Neuronal stem cell (in vitro differentiated cells): ENCODE data around the gene AQP2.

ENCODE experiments used
- DNase-seq: peaks from one replicate; pipeline ENCODE4 v3.0.0-alpha.2; 2013; ENCODE audit warnings: low spot score
- H2AFZ ChIP-seq: one replicate; pipeline ENCODE4 v1.6.1; 2013; ENCODE audit warnings: mild to moderate bottlenecking, low read length, inconsistent platforms
- H2AK5ac ChIP-seq: 2 replicates; pipeline ENCODE4 v1.6.1; 2013; ENCODE audit warnings: low read depth, mild to moderate bottlenecking, inconsistent platforms, low read length, moderate library complexity, mixed read lengths
- H2BK120ac ChIP-seq: 2 replicates; pipeline ENCODE4 v1.6.1; 2013; ENCODE audit warnings: low read depth, mild to moderate bottlenecking, inconsistent platforms, low read length, moderate library complexity, mixed read lengths
- H2BK12ac ChIP-seq: one replicate; pipeline ENCODE4 v1.6.1; 2013; ENCODE audit warnings: low read length, inconsistent platforms
- H2BK15ac ChIP-seq: 2 replicates; pipeline ENCODE4 v1.6.1; 2013; ENCODE audit warnings: mild to moderate bottlenecking, low read length, inconsistent platforms, mixed read lengths
- H2BK5ac ChIP-seq: one replicate; pipeline ENCODE4 v1.6.1; 2013; ENCODE audit warnings: inconsistent platforms, mild to moderate bottlenecking, low read length, moderate library complexity
- H3K14ac ChIP-seq: one replicate; pipeline ENCODE4 v1.6.1; 2013; ENCODE audit warnings: low read length, inconsistent platforms
- H3K18ac ChIP-seq: 2 replicates; pipeline ENCODE4 v1.6.1; 2013; ENCODE audit warnings: low read length, inconsistent platforms
- H3K23ac ChIP-seq: 2 replicates; pipeline ENCODE4 v1.6.1; 2013; ENCODE audit warnings: low read depth, mild to moderate bottlenecking, mixed read lengths, low read length, inconsistent platforms; ENCODE audit not compliant: poor library complexity
- H3K27ac ChIP-seq: replicated peaks from 3 replicates; pipeline ENCODE4 v1.5.1; 2013; ENCODE audit warnings: low read length, inconsistent platforms
- H3K27me3 ChIP-seq, 3 experiments: 2 replicates each; pipeline ENCODE4 v1.6.1; 2013; ENCODE audit warnings: low read length in 3 of 3, mild to moderate bottlenecking in 2 of 3, inconsistent platforms in 1 of 3, low read depth in 1 of 3, mixed read lengths in 1 of 3, moderate library complexity in 1 of 3; ENCODE audit not compliant: control insufficient read depth in 3 of 3, insufficient read depth in 3 of 3
- H3K36me3 ChIP-seq, 2 donors: replicated peaks in 1 of 2; 2 replicates each; pipeline ENCODE4 v1.6.1; 2013; ENCODE audit warnings: low read length in 2 of 2; ENCODE audit not compliant: control insufficient read depth in 2 of 2, insufficient read depth in 2 of 2
- H3K4ac ChIP-seq: 2 replicates; pipeline ENCODE4 v1.6.1; 2013; ENCODE audit warnings: inconsistent platforms, mild to moderate bottlenecking, low read length, moderate library complexity
- H3K4me1 ChIP-seq, 2 donors: 1 replicate in 1 of 2; 2 replicates in 1 of 2; pipeline ENCODE4 v1.6.1; 2013; ENCODE audit warnings: low read length in 2 of 2, low read depth in 1 of 2; ENCODE audit not compliant: control insufficient read depth in 2 of 2, insufficient read depth in 1 of 2
- H3K4me2 ChIP-seq: one replicate; pipeline ENCODE4 v1.6.1; 2013; ENCODE audit warnings: mild to moderate bottlenecking, low read length, inconsistent platforms; ENCODE audit not compliant: insufficient read depth, poor library complexity, severe bottlenecking
- H3K4me3 ChIP-seq, 2 donors: 2 replicates each; pipeline ENCODE4 v1.5.1; 2013; ENCODE audit warnings: low read length in 2 of 2, mild to moderate bottlenecking in 2 of 2, inconsistent platforms in 1 of 2, moderate library complexity in 1 of 2
- H3K79me1 ChIP-seq: one replicate; pipeline ENCODE4 v1.6.1; 2013; ENCODE audit warnings: low read depth, mild to moderate bottlenecking, inconsistent platforms, low read length, moderate library complexity
- H3K9ac ChIP-seq: one replicate; pipeline ENCODE4 v1.6.1; 2013; ENCODE audit warnings: mild to moderate bottlenecking, low read depth, low read length, inconsistent platforms; ENCODE audit not compliant: poor library complexity
- H3K9me3 ChIP-seq, 2 donors: replicated peaks in 1 of 2; 2 replicates each; pipeline versions ENCODE3 to v1.6.1; 2013; ENCODE audit warnings: low read length in 2 of 2, mild to moderate bottlenecking in 2 of 2, inconsistent platforms in 1 of 2, low read depth in 1 of 2, mixed read lengths in 1 of 2, moderate library complexity in 1 of 2; ENCODE audit not compliant: control insufficient read depth in 2 of 2, insufficient read depth in 1 of 2
- H4K8ac ChIP-seq: one replicate; pipeline ENCODE4 v1.6.1; 2013; ENCODE audit warnings: low read depth, mild to moderate bottlenecking, inconsistent platforms, low read length, moderate library complexity
- H4K91ac ChIP-seq: one replicate; pipeline ENCODE4 v1.6.1; 2013; ENCODE audit warnings: low read length, low read depth, mild to moderate bottlenecking, inconsistent platforms; ENCODE audit not compliant: poor library complexity
- WGBS, 2 donors: extraction: QIAGEN DNeasy Blood & Tissue Kit; methylation state at CpG; one replicate each; pipeline ENCODE4 v1.1.7; 2013; ENCODE audit warnings: missing lambda C conversion rate in 2 of 2, mixed read lengths in 1 of 2; ENCODE audit not compliant: insufficient read length in 2 of 2, insufficient replicate concordance in 1 of 2; ENCODE audit errors: extremely low coverage in 2 of 2; 5-methylcytosine and 5-hydroxymethylcytosine counted together

AQP2 gene

GRCh38 chr12:49968471-49968870 is 17.9 kb downstream of the AQP2 start:
- Histone ChIP-seq H2BK15ac (no peak overlapping the region), H3K4ac (peak overlapping the region; percentile 60), H3K4me1 (peaks cover 8 to 14% of the 10 kb centered on the region in 2 donors), H3K27me3 (peaks cover 0 to 45% (median 18%) of the 10 kb centered on the region in 3 experiments), H3K18ac (peak overlapping the region; percentile 23), H3K23ac (peak overlapping the region; percentile 81), H3K4me3 (no peak overlapping the region), H3K4me2 (no peak overlapping the region), H3K27ac (no peak overlapping the region), H3K14ac (no peak overlapping the region), H3K9me3 (no peaks in the 10 kb centered on the region), H2BK120ac (no peak overlapping the region), H4K8ac (no peak overlapping the region), H3K79me1 (peaks cover 3% of the 10 kb centered on the region), H2AFZ (peak overlapping the region; percentile 91), H4K91ac (no peak overlapping the region), H3K9ac (no peak overlapping the region), H3K36me3 (no peaks in the 10 kb centered on the region), H2AK5ac (peak overlapping the region; percentile 70), H2BK12ac (no peak overlapping the region), H2BK5ac (no peak overlapping the region)
- no peak for DNase-seq
- no CpG with 5 or more reads among the region's 6 CpGs for WGBS, 2 donors

DNA sequence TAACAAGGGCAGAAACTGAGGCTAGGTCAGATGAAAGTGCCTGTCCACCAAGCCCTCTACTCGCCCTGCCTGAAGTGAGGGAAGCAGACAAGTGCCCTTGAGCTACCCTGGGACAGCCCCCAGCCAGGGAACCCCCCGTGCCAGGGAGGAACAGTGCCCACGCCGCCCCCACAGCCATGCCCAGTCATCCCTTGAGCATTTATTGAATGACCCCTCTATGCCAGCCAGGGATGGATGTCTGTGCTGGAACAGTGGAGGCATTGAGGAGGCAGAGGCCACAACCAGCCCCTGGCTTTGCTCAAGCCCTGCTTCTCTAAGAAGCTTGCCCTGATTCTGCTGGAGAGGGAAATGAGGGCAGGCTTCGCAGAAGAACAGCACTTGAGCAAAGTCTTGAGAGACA is 18.5 kb downstream of the AQP2 start:
- Histone ChIP-seq H3K27ac (no peak overlapping the region), H3K9ac (no peak overlapping the region), H2AK5ac (no peak overlapping the region), H2BK120ac (no peak overlapping the region), H2BK5ac (no peak overlapping the region), H2BK12ac (no peak overlapping the region), H3K14ac (no peak overlapping the region), H4K8ac (no peak overlapping the region), H3K18ac (no peak overlapping the region), H3K9me3 (no peaks in the 10 kb centered on the region), H3K27me3 (peaks cover 0 to 41% (median 15%) of the 10 kb centered on the region in 3 experiments), H3K23ac (no peak overlapping the region), H2AFZ (no peak overlapping the region), H3K4me1 (peaks cover 8 to 14% of the 10 kb centered on the region in 2 donors), H3K79me1 (peaks cover 3% of the 10 kb centered on the region), H3K4me2 (no peak overlapping the region), H2BK15ac (no peak overlapping the region), H3K4ac (no peak overlapping the region), H3K36me3 (no peaks in the 10 kb centered on the region), H3K4me3 (no peak overlapping the region), H4K91ac (no peak overlapping the region)
- no CpG with 5 or more reads among the region's 5 CpGs for WGBS, 2 donors
- DNase-seq: no peak

GRCh38 chr12:49969651-49970429 is 19.3 kb downstream of the AQP2 start:
- Histone ChIP-seq H3K27me3 (peaks cover 0 to 35% (median 12%) of the 10 kb centered on the region in 3 experiments), H2BK12ac (no peak overlapping the region), H2BK120ac (no peak overlapping the region), H3K4me1 (peaks cover 8 to 14% of the 10 kb centered on the region in 2 donors), H3K4me2 (no peak overlapping the region), H3K79me1 (peaks cover 3% of the 10 kb centered on the region), H4K8ac (no peak overlapping the region), H3K23ac (no peak overlapping the region), H3K9ac (no peak overlapping the region), H2AK5ac (no peak overlapping the region), H3K27ac (no peak overlapping the region), H3K9me3 (no peaks in the 10 kb centered on the region), H3K4ac (no peak overlapping the region), H3K14ac (peak overlapping the region; percentile 11), H4K91ac (no peak overlapping the region), H2AFZ (no peak overlapping the region), H3K18ac (peak overlapping the region; percentile 21), H3K4me3 (no peak overlapping the region), H2BK15ac (peak overlapping the region; percentile 84), H3K36me3 (no peaks in the 10 kb centered on the region), H2BK5ac (peak overlapping the region; percentile 35)
- no CpG with 5 or more reads among the region's 12 CpGs for WGBS, 2 donors
- DNase-seq: no peak

- no peak overlapping the region for H2AFZ ChIP-seq
- peaks cover 0 to 33% (median 12%) of the 10 kb centered on the region in 3 experiments for H3K27me3 ChIP-seq
- no peak overlapping the region for H4K91ac ChIP-seq
- no peak overlapping the region for H3K4ac ChIP-seq
- H2AK5ac ChIP-seq: peak overlapping the region; percentile 8
- H3K23ac ChIP-seq: no peak overlapping the region
- no peak overlapping the region for H2BK15ac ChIP-seq
- no peak overlapping the region for H3K27ac ChIP-seq
- H2BK5ac ChIP-seq: no peak overlapping the region
- peaks cover 3% of the 10 kb centered on the region for H3K79me1 ChIP-seq
- no peak overlapping the region for H3K18ac ChIP-seq
- no peak overlapping the region for H4K8ac ChIP-seq
- H3K14ac ChIP-seq: no peak overlapping the region
- H3K36me3 ChIP-seq: no peaks in the 10 kb centered on the region
- peaks cover 8 to 11% of the 10 kb centered on the region in 2 donors for H3K4me1 ChIP-seq
- no peak overlapping the region for H3K4me2 ChIP-seq
- H2BK120ac ChIP-seq: no peak overlapping the region
- no CpG with 5 or more reads among the region's 10 CpGs for WGBS, 2 donors
- H3K9ac ChIP-seq: no peak overlapping the region
- H3K4me3 ChIP-seq: no peak overlapping the region
- no peak for DNase-seq
- H3K9me3 ChIP-seq: no peaks in the 10 kb centered on the region
- no peak overlapping the region for H2BK12ac ChIP-seq
Observed at GRCh38 chr12:49970658-49971057, 20.1 kb downstream of the AQP2 start.
